HG02588 (cell line): ENCODE data around the gene HSP90B1.
A peak's percentile ranks its signal among the peaks of the same experiment; 100 is the strongest.

Experiments
- ATAC-seq: cut with Tn5 transposase; IDR thresholded peaks from one replicate; pipeline ENCODE4 v1.9.1; 2021; ENCODE audit warnings: mild to moderate bottlenecking, moderate library complexity; ENCODE audit not compliant: unreplicated experiment

The HSP90B1 gene

DNA sequence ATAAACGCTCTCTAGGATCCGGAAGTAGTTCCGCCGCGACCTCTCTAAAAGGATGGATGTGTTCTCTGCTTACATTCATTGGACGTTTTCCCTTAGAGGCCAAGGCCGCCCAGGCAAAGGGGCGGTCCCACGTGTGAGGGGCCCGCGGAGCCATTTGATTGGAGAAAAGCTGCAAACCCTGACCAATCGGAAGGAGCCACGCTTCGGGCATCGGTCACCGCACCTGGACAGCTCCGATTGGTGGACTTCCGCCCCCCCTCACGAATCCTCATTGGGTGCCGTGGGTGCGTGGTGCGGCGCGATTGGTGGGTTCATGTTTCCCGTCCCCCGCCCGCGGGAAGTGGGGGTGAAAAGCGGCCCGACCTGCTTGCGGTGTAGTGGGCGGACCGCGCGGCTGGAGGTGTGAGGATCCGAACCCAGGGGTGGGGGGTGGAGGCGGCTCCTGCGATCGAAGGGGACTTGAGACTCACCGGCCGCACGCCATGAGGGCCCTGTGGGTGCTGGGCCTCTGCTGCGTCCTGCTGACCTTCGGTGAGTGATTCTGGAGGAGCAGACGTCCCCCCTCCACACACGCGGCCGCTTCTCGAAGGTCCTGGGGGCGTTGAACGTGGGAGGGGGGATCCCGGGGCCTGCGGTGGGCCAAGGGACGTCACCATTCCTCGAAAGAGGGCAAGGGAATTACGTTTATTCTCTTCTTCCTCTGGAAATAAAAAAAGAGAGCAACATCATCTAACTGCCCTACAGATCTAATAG is at the start of gene HSP90B1:
Gene HSP90B1, plus strand, starts transcription at position 377 of the 753 bp plus-strand sequence. Its CDS starts 106 bp downstream, at position 483.
- ATAC-seq = peak; percentile 62

DNA sequence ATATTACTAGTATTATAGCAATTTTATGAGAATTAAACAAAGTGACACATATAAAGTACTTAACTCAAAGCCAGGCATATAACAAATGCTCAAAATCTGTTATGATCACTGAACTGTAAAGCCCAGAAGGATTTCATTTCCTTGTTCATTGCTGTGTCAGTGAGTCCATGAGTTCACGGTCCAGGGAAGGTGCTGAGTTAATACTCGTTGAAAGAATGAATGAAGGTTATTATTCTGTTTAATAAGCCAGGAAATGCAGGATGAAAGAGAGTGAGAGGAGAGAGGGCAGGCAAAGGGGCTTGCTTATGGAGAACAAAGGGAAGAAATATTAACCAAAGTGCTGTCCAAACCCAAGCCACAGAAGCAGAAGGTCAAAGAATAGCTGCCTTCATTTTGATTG is 48.9 kb upstream of the HSP90B1 start:
- no peak for ATAC-seq

DNA sequence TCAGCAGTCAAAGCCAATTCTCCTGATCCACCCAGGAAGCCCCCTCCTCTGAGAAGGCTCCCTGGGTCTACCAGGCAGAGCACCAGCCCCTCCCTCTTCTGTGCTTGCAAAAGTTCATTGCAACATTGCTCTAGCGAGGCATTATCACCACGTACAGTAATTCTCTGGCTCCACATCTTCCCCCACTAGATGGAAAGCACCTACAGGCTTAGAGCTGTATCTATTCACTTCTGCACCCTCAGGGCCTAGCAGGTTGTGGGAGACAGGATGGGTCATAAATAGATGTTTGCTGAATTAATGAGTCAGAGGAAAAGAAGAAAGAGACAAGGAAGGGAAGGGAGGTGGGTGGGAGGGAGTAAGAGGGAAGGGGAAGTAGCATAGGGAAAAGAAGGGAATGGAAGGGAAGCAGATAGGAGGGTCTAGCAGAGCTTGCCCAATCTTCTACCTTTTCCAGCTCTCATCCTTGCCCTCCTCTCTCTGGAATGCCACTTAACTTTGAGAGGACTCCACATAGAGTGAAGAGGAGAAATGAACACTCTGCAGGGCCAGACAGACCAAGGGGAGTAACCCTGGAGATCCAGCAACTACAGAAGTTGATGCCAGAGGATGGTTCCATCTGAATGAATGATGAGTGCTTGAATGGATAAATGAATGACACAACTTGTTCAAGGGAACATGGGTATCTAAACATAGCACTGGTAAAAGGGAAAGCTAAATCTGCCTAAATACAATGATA is 47.2 kb upstream of the HSP90B1 start:
- ATAC-seq = no peak

DNA sequence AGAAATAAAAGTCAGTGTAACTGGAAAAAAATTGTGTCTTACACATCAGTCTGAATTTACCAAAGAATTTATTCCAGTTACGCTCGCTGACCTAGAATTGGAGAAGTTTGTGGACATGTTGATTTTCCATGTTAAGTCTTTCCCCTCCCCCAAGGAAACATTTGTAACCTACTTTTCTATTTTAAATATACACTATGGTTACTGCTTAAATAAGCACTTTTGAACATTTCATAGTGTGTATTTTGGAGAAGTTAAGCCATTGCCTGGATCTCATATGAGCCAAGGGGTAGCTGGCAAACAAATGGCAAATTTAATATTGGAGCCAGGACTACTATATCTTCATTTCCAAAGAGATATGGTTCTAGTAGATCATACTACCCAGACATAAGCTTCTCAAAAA is 46.3 kb upstream of the HSP90B1 start:
- no peak for ATAC-seq

DNA sequence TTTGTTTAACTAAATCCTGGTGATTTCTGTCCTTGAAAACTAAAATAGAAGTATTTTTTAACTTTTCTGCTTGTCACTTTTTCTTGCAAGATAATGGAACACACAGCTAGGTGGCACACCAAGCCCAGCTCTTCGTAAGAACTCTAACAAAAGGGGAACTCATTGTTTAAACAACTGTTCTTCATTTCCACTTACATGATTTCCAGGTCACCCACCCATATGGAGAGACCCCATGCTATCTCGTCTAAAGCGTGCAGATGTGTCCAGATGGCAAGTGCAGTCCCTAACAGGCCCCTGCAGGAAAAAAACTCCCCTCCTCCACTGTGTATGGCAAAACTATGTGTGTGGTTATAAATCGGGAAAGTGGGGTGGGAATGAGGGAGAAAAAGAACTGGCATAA is 45.9 kb upstream of the HSP90B1 start:
- no peak for ATAC-seq

DNA sequence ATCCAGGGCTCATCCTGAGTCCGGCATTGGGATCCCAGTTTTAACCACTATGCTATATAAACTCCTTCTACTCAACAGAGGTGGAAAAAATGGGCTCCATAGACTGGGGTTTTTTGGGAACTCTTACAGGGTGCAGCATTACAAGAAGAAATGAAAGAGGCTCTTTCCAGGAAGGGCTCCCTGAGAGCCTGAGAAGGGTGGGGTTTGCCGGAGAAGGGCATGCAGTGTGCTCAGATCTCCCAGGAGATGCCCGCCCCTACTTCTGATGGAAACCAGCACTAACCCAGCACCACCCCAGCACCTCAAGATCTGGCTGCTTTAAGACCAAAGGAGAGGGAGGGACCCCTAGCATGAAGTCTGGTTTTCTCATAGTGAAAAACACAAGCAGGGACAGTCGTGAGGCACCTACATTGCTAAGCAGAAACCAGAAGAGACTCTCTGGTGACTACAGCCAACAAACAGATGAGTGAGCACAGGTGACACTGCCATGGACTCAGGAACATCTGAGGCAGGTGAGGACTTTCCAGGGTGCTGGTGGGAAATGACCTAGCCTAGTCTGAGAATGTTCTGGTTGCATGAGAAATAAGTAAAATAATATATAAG is 43.9 kb upstream of the HSP90B1 start:
- no peak for ATAC-seq

DNA sequence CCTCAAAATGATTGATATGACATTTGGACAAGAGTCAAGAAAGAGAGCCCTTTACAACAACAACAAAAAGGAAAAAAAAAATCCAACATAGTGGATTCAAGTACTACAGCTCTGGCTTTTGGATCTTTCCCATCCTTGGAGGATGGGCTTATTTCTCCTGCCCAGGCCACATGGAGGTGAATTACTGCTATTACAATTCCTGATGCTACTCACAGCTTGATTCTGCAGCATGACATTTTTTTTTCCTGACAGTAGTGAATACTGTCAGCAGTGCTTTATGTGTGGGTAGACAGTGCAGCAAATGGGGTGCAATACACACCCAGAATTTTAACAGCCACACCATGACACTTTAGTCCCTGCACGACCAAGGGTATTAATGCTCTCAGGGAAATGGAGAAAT is 42.5 kb upstream of the HSP90B1 start:
- ATAC-seq = no peak

DNA sequence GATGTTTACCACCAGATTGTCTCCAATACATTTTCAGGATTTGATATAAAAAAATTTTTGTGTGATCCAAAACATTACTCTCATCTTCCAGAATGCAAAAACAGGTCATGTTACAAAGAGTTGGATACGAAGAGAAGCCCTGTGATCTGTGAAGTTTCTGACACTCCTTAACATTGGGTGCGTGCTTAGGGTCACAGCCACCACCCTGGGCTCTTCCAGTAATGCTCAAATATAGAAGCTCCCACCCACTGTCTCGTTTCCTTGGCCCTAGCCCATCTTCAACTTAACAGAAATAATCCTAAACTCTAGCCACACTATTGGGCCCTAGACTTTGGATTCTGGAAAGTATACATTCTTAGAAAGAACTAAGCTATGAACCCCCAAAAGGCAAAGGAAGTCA is 32.9 kb upstream of the HSP90B1 start:
- no peak for ATAC-seq

DNA sequence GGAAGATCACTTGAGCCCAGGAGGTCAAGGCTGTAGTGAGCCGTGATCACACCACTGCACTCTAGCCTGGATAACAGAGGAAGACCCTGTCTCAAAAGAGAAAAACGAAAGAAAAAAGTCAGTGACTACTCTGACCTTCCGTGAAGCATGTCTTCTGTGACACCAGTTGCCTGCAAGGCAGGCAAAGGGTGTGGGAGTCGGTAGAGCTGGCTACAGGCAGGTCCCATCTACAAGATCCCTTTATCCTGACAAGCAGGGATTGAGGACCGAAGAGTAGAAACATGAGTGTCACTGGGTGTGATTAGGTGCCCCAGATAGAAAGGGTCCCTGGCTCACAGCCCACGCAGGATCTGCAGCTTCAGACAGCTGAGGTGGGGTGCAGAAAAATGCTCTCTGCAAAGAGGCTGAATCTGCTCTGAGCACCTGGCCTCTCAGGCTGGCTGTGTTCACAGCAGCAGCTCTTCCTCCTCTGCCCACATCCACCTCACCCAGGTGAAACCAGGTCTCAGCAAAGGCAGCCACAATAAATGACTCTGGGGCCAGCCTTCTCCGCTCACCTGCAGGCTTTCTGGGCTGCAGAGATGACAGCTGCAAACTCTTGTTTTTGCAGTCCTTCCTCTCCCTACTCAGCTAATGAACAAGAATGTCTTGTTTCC is 28.6 kb upstream of the HSP90B1 start:
- ATAC-seq = no peak

DNA sequence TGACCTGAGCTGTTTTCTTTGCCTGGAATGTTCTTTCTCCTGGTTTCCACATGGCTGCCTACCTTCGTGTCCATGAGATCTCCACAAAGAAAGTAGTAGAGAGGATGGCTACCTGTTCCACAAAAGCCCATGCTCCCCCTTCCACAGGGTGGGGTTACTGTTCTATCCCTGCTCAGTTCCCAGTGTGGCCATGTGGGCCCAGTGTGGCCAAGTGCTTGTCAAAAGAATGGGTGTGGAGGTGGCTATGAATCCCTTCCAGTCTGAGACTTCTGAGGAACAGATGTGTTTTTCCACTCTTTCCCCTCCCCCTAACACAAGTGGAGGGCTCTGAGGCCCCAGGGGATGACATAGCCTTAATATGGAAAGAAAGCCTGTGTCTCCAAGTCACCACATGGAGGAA is 26.2 kb upstream of the HSP90B1 start:
- no peak for ATAC-seq

DNA sequence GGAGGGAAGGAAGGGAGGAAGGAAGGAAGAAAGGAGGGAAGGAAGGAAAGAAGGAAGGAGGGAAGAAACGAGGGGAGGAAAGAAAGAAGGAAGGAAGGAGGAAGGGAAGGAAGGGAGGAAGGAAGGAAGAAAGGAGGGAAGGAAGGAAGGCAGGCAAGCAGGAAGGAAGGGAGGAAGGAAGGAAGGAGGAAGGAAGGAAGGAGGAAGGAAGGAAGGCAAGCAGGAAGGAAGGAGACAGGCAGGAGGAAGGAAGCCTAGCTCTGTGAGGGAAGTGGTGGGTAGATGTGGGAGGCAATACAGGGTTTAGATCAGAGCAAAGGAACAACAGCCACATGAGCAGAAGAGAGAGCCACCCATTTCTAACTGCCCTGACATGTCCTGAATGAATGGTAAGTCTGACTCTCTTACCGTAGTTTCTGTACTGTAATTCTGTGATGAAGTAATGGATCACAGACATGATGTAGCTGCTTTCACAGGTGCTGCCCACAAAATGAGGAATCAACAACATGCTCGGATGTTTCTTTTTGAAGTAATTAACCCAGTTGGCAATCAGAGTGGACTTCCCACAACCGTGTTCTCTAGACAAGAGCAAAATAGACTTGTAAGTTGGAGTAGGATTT is 24.4 kb upstream of the HSP90B1 start:
- no peak for ATAC-seq

DNA sequence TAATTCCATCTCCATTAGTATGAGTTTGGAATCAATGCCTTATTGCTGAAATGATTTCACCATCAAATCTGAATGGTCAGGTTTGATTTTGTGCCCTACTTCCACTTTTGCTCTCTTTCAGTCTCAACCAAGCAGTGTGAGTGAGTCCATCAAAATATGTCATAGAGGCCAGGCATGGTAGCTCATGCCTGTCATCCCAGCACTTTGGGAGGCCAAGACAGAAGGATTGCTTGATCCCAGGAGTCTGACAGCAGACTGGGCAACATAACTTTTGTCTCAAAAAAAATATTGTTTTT is 22.0 kb upstream of the HSP90B1 start:
- no peak for ATAC-seq

DNA sequence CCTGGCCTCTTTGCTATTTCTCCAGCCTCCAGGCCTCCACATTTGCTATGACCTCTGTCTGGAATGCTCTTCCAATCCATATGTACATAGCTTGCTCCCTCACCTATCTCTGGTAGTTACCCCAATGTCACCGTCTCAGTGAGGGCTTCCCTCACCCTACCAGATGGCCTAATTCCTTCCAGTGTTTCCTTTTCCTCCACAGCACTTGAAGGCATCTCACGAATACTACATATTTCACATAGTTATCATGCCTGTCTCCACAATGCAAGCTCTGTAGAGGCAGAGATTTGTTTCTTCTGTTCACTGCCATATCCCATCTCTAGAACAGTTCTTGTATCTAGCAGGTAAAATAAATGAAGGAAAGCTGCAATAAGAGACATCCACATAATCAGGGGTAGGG is 21.3 kb upstream of the HSP90B1 start:
- no peak for ATAC-seq

DNA sequence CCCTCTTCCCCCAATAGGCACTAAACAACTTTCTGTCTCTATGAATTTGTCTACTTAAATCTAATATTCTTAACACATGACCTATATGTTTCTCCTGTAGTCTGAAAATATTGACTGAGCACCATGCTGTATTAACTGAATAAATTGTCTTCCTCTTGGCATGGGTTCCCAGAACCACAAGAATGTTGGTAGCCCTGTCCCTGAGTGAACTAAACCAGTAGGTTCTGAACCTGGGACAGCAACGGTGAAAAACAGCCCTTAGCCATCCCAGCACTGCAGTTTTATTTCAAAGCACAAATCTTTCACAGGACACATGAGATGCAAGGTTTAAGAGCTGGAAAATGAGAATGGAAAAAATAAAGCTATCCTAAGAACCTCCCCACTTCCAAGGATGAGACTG is 20.4 kb upstream of the HSP90B1 start:
- ATAC-seq = no peak

DNA sequence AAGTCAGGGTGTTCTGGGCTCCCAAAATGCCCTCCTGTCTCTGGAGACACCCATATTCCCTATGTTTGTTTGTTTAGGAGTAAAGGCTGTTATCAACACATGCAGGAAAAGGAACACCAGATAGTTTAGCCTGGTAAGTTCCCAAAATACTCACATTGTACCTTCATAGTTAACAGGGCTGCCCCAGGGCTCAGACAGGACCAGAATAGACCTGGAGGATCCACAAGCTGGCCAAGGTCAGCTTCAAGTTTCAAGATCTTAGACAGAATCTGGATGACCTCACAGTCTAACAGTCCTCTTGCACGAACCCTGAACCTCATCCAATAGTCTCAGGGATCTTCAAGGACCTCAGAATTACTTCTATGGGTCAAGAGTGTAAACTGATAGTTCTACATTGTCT is 18.1 kb upstream of the HSP90B1 start:
- no peak for ATAC-seq

DNA sequence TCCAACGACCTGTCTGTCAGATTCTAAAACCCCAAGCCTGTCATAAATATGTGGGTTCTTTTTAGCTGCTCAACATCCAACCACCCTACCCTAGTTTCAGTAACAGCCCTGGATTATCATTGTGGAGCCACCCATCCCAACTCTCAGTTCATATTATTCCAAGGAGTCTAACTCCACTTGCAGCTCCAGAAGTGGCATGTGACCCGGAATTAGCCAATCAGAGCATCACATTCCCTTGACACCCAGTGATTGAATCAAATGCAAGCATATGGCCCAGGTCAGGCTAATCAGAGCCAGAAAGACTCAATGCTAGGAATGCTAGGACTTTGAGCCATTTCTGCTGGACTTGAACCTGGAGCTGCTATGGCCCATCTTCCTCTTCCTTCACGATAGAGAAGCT is 17.1 kb upstream of the HSP90B1 start:
- no peak for ATAC-seq

DNA sequence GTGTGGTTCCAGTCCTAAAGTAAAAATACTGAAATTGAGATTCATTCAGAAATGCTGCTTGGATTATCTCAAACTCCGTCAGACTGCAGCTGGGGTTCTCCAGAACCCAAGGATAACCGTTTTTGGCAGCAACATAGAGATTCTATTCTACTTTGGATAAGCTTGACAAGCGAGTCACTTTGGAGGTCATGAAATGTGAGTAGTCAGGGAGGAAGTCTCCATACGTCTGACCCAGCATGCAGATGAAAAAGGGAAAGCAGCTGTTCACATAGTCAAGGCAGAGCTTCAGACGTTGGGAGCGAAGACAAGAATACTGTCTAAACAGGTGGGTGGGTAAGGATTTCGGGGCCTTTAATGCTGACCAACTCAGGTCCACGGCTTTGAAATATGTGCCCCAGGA is 14.9 kb upstream of the HSP90B1 start:
- no peak for ATAC-seq

DNA sequence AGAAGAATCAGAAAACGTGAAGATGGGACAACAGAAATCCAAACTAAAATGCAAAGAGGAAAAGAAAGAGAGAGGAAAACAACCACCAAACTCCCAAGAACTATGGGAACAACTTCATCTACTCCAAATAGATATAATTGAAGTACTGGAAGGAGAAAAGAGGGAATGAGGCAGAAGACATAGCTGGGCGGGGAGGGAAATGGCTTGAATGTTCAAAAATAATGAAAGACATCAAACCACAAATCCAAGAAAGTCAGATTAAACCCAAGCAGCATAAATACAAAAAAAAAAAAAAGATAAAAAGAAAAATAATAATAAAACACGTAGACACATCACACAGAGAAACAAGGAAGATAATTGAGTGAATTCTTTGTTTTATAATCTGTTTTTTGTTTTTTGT is 12.3 kb upstream of the HSP90B1 start:
- no peak for ATAC-seq

DNA sequence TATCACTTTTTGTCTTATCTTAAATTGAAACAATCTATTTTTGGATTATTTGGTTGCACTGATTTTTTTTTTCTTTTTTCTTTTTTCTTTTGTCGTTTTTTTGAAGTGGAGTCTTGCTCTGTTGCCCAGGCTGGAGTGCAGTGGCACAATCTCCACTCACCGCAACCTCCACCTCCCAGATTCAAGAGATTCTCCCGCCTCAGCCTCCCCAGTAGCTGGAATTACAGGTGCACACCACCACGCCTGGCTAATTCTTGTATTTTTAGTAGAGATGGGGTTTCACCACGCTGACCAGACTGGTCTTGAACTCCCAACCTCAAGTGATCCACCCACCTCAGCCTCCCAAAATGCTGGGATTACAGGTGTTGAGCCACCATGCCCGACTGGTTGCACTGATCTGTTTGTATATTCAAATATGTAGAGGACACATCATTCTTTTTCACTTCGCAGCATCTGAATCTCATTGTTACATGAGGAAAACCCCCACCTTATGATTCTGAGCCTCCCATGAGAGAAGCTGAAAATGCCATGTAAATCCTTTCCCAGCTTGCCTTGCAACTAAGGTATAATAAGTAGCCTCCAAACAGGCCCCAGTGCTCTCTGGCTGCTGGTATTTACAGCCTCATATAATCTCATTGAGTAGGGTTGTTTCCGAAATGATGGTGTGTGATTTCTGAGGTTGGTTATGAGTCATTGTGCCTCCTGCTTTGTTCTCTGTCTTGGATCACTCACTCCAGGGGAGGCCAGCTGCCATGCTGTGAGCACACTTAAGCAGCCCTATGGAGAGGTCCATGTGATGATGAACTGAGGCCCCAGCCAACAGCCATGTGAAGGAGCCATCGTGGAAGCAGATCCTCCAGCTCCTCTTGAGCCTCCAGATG is 5.2 kb upstream of the HSP90B1 start:
- peak; percentile 36 for ATAC-seq

DNA sequence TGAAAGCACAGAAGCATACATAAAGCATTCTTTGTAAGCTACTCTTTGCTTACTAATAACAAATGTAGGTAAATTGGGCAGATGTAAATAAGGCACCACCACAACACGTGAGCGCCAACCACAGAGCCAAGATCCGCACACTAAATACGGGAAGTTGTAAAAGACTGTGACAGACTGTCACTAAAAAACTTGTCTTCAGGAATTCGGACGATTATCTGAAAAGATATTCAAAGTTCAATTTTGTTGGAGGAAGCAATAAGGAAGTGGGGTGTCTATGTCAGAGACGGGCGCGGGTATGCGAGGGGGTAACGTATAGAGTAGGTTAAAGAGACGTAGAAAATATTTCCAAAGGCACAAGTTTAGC is 1.5 kb upstream of the HSP90B1 start:
- peak; percentile 11 for ATAC-seq
